GM15510 (cell line): ENCODE results near the gene OPCML.

Source experiments
- POLR2A ChIP-seq: IDR thresholded peaks from 3 replicates; pipeline ENCODE4 v1.6.1; 2011; ENCODE audit warnings: borderline replicate concordance; ENCODE audit not compliant: insufficient read length; ENCODE audit errors: extremely low read depth

The OPCML gene

GRCh38 chr11:132878111-132878510, 654.2 kb downstream of the OPCML start:
- TF ChIP-seq POLR2A, result no peak

- no peak for TF ChIP-seq POLR2A
These were observed 655.6 kb downstream of the OPCML start for GRCh38 chr11:132876705-132877104.

- TF ChIP-seq POLR2A, result no peak
These were observed 656.1 kb downstream of the OPCML start for GRCh38 chr11:132876239-132876638.

GRCh38 chr11:132874638-132875037, 657.7 kb downstream of the OPCML start:
- no peak for TF ChIP-seq POLR2A

GRCh38 chr11:132873841-132874240, 658.5 kb downstream of the OPCML start:
- no peak for TF ChIP-seq POLR2A

GRCh38 chr11:132872211-132872610, 660.1 kb downstream of the OPCML start:
- TF ChIP-seq POLR2A, result no peak

- no peak for TF ChIP-seq POLR2A
These were observed 665.3 kb downstream of the OPCML start for GRCh38 chr11:132866783-132867545.

GRCh38 chr11:132865623-132866022, 666.7 kb downstream of the OPCML start:
- TF ChIP-seq POLR2A, result no peak

GRCh38 chr11:132864811-132865576, 667.3 kb downstream of the OPCML start:
- TF ChIP-seq POLR2A, result no peak

- no peak for TF ChIP-seq POLR2A
These were observed 669.4 kb downstream of the OPCML start for GRCh38 chr11:132862933-132863332.

GRCh38 chr11:132862137-132862536, 670.2 kb downstream of the OPCML start:
- no peak for TF ChIP-seq POLR2A

- no peak for TF ChIP-seq POLR2A
These were observed 673.0 kb downstream of the OPCML start for GRCh38 chr11:132859306-132859705.

- no peak for TF ChIP-seq POLR2A
These were observed 674.1 kb downstream of the OPCML start for GRCh38 chr11:132858223-132858622.

- TF ChIP-seq POLR2A, result no peak
These were observed 676.3 kb downstream of the OPCML start for GRCh38 chr11:132856032-132856431.

- TF ChIP-seq POLR2A, result no peak
These were observed 676.8 kb downstream of the OPCML start for GRCh38 chr11:132855516-132855915.

GRCh38 chr11:132853886-132854285, 678.4 kb downstream of the OPCML start:
- TF ChIP-seq POLR2A, result no peak

GRCh38 chr11:132852361-132852760, 679.9 kb downstream of the OPCML start:
- TF ChIP-seq POLR2A, result no peak

GRCh38 chr11:132851247-132851646, 681.1 kb downstream of the OPCML start:
- TF ChIP-seq POLR2A, result no peak
